HG02938 (cell line): ENCODE data around the gene CAPN11.
A peak's percentile ranks its signal among the peaks of the same experiment; 100 is the strongest.

Experiments used
- ATAC-seq: cut with Tn5 transposase; IDR thresholded peaks from one replicate; pipeline ENCODE4 v1.9.1; 2021; ENCODE audit warnings: mild to moderate bottlenecking, moderate library complexity; ENCODE audit not compliant: unreplicated experiment

Gene CAPN11

GRCh38 chr6:44202972-44203750 lies 44.5 kb downstream of the CAPN11 start:
- no peak for ATAC-seq

- ATAC-seq = no peak
Measured at GRCh38 chr6:44203955-44204354, 45.3 kb downstream of the CAPN11 start.

- no peak for ATAC-seq
Measured at GRCh38 chr6:44207966-44208365, 49.3 kb downstream of the CAPN11 start.

DNA sequence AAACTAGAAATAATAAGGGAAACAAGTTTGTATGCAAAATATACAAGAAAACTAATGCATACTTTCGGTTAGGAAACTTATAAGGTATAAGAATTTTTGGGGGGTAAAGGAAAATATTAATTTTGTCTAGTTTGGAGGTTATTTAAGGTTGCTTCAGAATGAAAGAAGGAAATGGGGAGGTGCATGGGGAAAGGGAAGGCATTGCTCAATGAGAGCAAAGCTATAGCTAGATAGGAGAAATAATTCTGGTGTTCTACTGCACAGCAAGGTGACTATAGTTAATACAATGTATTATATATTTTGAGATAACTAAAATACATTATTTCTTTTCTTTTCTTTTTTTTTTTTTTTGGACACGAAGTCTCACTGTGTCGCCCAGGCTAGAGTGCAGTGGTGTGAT lies 52.7 kb downstream of the CAPN11 start:
- no peak for ATAC-seq

DNA sequence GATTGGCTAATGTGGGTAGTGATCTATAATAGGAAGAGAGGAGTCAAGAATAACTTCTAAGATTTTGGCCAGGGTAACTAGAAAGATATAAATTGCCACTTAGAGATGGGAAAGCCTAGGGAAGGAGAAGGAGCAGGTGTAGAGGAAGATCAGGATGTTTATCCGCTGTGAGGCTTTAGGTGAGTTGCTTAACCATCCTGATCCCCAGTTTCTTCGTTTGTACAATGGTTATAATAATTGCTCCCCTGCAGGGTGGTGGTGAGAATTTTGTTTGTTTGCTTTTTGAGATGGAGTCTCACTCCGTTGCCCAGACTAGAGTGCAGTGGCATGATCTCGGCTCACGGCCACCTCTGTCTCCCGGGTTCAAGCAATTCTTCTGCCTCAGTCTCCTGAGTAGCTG lies 55.7 kb downstream of the CAPN11 start:
- no peak for ATAC-seq

DNA sequence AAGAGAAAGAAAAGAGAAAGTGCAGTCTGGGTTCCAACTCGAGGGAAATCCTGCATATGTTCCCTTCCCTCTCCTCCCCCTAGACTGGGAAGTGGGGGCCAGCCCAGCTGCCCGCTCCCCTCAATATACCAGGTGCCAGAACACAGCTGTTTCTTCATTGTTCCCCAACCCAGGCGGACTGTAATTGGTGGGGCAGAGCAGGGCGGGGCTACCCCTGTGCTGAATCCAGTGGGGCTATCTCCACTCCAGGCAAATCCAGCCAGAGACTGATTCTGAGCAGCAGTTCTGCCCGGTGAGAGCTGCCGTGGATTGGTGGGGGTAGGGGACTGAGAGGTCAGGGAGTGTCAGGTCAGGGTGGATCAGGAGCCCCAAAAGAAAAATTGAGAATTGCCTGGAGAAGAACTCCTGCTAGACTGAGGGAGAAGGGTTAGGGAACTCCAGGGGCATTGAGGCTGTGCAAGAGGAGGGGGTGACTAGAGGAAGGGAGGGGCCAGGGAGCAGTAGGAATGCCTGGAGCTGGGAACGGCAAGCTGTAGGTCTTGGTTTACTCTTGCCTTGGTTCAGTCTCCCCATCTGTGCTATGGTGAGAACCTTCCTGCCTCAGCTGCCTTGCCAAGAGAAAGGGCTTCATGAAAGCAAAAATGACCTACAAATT lies 58.2 kb downstream of the CAPN11 start, which contains the start of gene MYMX:
Gene MYMX, plus strand, starts transcription at position 250 of the 655 bp plus-strand sequence. CDS start 546 bp downstream, outside the sequence.
- no peak for ATAC-seq

- no peak for ATAC-seq
Measured at GRCh38 chr6:44217332-44218143, 58.9 kb downstream of the CAPN11 start.

DNA sequence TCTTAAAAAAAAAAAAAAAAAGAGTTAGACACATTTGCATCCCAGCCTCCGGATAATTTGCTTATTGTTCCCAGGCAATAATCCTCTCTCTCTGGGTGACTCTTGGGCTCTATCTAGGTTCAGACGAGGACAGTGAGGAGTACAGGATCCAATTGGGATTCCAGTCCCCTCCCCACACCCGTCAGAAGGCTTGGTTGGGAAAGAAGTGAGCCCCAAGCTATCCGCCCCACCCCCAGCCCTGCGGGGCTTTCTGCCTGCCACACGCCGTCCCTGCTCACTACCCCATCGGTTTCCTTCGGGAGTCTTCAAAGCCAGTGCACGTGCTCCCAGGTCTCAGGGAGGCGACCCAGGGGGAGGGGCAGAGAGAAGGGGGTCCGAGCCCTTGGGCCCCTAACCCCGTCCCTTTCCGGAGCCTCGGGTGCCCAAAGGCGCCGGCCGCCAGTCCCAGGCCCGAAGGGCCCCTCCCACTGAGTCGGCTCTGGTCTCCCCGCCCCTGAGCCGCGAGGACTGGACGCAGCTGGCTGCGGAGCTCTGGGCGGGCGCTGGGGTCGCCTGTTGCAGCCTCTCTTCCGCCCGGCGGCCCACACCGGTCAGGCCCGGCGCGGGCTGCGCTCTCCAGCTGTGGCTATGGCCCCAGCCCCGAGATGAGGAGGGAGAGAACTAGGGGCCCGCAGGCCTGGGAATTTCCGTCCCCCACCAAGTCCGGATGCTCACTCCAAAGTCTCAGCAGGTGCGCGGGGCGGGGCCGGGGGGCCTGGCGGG lies 60.6 kb downstream of the CAPN11 start:
- peak; percentile 41 for ATAC-seq

DNA sequence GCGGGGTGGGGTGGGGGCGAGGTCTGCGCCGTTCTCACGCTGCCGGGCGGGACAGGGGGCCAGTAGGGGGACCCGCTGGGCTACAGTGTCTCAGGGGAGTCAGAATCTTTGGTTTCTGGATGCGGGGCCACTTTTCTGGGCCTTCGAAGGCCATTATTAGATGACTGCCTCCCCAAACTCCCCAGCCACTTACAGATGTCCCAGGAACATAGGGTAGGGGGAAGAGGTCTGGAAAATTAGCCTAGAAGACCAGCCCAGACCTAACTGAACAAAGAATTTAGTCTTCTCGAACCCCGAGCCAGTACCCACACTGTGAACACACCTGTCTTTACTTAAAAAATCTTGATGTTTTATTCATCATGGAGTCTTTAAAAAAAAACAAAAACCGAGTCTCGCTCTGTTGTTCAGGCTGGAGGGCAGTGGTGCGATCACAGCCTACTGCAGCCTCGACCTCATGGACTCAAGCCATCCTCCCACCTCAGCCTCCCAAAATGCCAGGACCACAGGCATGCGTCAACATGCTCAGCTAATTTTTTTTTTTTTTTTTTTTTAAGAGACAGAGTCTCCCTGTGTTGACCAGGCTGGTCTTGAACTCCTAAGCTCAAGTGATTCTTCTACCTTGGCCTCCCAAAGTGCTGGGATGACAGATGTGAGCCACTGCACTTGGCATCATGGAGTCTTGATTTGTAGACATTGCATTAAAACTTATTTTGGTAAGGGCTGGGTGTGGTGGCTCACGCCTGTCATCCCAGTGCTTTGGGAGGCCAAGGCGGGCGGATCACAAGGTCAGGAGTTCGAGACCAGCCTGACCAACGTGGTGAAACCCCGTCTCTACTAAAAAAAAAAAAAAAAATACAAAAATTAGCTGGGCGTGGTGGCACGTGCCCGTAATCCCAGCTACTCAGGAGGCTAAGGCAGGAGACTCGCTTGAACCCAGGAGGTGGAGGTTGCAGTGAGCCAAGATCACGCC lies 61.5 kb downstream of the CAPN11 start:
- ATAC-seq = no peak

DNA sequence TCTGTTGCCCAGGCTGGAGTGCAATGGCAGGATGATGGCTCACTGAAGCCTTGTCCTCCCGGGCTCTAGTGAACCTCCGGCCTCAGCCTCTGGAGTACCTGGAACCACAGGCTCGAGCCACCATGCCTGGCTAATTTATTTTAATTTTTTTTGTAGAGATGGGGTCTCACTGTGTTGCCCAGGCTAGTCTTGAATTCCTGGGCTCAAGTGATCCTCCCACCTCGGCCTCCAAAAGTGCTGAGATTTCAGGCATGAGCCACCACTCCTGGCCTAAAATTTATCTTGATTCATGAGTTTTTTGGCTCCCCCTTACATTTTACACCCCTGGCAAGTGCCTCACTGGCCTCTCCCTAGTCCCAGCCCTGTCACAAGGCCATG lies 62.3 kb downstream of the CAPN11 start:
- ATAC-seq = no peak

DNA sequence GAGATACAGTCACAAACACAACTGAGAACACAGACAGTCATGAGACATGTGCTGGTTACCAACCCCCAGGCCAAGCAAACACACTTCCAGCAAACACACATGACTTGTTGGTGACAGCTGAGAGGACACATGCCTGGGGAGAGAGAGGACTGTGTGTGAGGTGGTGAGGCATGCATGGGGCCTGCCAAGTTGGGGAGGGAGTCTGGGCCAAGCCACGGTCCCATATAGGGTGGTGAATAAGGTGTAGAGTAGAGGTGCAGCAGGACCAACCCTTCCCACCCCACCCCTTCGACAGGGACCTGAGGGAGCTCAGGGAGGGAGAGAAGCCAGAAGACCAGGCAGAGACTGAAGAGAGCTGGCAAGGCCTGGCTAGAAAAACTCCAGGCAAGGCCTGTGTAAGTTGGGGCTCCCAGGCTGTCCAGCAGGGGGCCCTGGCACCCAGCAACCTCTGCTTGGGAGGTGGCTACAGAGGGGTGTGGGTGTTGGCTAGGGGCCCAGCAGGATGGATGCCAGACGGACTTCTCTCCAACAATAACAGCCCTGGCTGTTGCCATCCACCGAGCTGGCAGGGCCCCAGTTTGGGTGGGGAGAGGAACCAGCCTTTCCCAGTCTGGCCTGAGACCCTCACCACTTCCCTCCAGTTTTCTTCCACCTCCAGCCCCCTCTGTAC lies 62.8 kb downstream of the CAPN11 start:
- no peak for ATAC-seq

DNA sequence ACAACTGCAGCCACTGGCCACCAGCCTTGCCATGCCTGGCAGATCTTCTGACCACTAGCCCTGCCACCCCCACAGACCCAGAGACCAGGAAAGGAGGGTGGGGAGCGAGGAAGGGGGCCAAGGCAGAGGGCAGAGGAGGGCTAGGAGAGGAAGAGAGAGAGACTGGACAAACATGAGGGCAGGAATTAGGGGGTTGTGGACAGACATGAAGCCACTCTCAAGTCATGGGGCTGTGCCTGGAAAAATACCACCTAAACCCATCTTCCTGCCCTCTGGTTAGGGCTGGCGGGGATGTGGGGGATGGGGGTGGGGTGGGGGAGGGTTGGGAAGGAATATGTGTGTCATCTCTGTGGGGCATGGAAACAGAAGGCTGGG lies 63.3 kb downstream of the CAPN11 start:
- ATAC-seq = no peak

DNA sequence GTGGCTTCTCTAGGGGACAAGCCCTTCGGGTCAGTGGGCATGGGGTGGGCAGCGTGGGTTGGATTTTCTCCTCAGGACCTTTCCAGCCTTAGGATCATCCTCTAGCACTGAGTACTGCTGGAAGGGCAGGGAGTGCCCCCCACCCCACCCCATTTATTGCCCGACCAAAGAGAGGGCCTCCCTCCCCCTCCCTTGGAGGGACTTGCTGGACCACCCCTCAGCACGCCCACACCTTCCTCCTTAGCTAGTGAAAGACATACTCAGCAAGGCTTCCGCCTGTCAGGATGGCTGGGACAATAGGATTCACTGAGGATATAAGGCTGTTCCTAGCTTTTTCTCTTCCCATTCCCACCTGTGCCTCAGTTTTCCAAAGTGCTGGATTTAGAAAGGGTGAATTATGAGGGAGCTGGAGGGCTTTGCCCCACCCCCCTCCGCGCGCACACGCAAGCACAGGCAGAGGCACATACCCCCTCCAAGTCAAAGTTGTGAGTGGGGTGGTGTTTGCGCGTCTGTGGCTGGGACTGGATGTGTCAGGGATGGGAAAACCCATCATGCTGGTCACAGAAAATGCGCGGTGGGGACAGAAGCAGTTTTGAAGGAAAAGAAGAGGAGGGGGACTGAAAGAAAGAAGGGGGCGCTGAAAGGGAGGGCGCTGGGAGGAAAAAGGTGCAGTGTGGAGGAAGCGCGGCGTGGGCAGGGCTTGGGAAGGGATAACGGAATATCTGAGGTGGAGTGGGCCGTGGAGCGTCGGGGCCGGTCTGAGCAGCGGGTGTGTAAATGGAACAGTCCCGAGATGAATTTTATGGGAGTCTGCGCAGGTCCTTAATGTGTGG lies 64.1 kb downstream of the CAPN11 start:
- peak; percentile 3 for ATAC-seq

GRCh38 chr6:44223319-44224028 lies 64.9 kb downstream of the CAPN11 start, which contains the start of gene SLC29A1:
SLC29A1 (plus strand) TSS chr6:44223595; CDS start chr6:44227314, 3,719 bp downstream.
- ATAC-seq = peak; percentile 32

DNA sequence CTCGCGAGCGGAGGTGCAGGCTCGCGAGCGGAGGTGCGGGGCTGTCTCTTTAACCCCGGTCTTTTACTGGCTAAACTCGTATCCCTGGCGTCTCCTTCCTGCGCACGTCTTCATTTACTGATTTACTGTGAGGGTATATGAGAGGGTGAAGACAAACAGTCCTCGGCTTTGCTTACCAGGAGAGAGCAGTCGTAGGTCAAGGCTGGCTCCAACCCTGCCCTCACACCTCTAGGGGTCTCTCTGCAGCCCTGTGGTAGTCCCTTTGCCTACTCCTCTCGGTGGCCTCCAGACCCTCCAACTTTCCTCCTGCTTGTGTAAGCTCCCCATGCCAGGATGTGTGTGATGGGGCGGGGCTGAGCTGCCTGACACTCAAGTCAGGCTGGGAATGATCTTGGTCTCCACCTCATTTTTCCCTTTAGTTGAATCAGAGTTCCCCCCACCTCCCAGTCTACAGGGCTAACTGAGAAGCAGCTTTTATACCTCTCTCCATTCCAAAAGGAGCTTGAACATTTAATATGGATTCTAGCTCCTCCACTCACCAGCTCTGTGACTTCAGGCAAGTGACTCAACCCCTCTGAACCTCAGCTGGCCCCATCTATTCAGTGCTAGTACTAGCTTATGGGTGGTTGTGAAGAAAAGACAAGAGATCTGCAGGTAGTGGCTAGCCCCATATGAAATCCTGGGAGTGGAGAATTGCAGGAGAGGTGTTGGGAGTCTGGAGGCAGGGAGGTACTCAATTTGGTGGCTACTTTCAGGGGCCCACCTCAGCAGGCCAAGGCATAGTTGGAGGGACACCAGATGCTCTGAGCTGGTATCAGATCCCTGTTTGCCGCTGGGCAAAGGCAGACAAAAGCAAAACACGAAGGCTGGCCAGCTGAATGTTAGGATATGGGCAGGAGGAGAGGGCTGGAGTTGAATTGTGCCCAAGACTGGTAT lies 65.7 kb downstream of the CAPN11 start:
- peak; percentile 10 for ATAC-seq

DNA sequence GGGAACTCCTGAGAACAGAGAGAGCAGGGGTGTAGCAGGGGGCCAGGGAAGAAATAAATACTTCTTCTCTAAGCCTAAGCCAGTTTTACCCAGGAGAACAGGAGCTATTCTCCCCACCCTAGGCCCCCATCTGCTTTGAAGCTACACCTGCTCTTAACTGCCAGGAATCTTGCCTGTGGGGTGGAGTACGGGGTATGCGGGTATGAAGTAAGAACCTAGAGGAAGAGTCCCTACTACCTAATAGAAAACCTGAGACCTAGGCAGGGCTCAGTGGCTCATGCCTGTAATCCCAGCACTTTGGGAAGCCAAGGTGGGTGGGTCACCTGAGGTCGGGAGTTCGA lies 66.3 kb downstream of the CAPN11 start:
- ATAC-seq = no peak
